ENCODE data around the gene SCD5.

DNA sequence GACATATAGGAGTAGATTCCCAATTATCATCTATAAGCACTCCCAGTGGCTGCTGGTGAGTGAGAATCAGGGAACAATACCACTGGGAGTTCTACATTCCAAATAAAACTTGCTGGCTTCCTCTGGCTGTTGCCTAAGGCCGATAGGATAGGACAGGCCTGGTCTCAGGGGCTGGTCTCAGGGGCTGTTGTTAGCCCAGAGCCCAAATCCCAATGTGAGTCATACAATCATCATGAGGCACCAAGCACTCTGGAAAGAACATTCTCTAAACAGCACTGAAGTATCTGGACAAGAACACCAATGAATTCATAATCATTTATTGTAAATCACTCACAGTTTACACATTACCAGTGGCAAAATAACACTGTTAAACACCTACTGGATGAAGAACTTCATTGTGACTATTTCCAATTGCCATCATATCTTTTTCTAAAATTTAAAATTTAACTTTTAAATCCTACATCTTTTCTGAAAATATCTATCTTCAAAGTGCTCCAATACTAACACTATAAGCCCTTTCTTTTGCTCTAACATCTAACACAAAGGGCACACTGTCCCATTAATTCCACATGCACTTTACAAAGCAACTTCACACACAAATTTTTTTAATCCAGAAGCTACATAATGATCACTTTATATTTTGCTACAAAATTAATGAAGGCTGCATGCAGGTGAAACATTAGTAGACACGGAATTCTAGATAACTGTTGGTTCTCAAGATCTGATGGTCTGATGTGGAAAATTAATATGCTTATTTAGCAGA, 169.2 kb downstream of the SCD5 start:
- no peak for TF ChIP-seq POLR2AphosphoS5 (IDR thresholded peaks at IDR 0.05; ENCODE audit: low read depth, low read length)
- no peak for TF ChIP-seq POLR2A (IDR thresholded peaks at IDR 0.05; ENCODE audit: low read depth, low read length)
